HG03457 (cell line): Measurements from ENCODE around the gene SDHC.
A peak's percentile ranks its signal among the peaks of the same experiment; 100 is the strongest.
"Not testable (repeated sequence)": the region's sequence is repeated elsewhere in the genome, so short reads cannot be mapped to it uniquely, and the experiment has no call there.

Source experiments
- ATAC-seq: cut with Tn5 transposase; IDR thresholded peaks from one replicate; pipeline ENCODE4 v1.9.1; 2021; ENCODE audit warnings: moderate number of reproducible peaks; ENCODE audit not compliant: unreplicated experiment

The SDHC gene

DNA sequence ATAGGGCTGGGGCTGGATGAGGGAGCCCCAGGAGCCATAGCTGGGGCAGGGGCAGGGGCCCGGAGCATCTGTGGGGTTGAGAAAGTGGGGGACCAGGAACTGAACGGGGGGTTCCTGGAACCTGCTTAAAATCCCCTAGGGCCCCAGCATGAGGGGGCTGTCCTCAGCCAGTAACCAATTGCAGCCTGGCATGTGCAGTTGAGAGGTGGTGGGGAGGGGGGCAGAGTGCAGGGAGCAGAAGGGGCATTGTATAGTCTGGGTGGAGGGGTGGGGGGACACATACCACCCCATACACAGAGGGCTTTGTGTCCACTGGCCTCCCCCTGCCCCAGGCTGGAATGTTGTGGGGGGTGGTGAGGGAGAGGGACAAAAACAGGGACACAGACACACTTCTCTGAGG lies 4.3 kb upstream of the SDHC start, which contains the start of gene MPZ:
TSS of gene MPZ (minus strand) at position 101 of the 400 bp plus-strand sequence. CDS start at position 38, 63 bp downstream.
- ATAC-seq = no peak

DNA sequence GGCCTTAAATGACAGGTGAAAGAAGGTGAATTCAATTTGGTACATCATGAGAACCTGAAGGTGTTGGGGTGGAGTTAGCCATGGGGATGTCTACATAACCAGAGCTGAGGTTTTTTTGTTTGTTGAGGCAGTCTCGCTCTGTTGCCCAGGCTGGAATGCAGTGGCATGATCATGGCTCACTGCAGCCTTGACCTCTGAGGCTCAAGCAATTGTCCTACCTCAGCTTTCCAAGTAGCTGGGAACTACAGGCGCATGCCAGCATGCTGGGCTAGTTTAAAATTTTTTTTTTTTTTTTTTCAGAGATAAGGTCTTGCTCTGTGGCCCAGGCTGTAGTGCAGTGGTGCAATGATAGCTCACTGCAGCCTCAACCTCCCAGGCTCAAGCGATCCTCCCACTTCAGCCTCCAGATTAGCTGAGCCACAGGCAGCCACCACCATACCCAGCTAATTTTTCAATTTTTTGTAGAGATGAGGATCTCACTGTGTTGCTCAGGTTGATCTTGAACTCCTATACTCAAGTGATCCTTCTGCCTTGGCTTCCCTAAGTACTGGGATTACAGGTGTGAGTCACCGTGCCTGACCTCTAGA lies 2.5 kb upstream of the SDHC start:
- ATAC-seq = no peak

DNA sequence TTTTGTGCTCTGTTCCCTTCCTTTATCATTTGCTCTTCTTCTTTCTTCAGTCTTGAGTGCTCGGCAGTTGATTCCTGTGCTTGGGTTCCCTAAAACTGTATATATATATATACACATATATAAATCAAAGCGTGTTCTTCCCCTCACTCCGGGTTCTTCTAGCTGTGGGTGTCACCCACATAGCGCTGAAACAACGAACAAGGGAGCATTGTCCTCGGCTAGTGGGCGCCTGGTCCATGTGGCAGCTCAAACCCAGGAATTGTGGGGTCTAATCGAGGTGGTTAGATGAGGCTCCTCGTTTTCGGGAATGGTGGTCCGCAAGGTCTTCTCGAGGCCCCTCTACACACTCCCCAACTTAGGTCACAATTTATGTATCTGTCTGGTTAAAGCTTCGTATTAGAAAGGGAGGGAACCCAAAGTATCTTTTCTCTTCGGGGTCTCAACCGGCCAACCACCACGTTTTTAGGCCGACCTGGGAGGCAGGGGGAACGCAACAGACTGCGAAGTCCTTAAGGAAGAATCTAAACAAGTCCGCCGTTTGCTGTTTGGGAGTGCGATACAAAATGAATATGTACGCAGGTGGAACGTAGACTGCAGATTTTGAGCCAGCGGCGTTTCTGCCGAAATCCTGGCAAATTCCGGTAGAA lies 504 bp upstream of the SDHC start:
- ATAC-seq = no peak

DNA sequence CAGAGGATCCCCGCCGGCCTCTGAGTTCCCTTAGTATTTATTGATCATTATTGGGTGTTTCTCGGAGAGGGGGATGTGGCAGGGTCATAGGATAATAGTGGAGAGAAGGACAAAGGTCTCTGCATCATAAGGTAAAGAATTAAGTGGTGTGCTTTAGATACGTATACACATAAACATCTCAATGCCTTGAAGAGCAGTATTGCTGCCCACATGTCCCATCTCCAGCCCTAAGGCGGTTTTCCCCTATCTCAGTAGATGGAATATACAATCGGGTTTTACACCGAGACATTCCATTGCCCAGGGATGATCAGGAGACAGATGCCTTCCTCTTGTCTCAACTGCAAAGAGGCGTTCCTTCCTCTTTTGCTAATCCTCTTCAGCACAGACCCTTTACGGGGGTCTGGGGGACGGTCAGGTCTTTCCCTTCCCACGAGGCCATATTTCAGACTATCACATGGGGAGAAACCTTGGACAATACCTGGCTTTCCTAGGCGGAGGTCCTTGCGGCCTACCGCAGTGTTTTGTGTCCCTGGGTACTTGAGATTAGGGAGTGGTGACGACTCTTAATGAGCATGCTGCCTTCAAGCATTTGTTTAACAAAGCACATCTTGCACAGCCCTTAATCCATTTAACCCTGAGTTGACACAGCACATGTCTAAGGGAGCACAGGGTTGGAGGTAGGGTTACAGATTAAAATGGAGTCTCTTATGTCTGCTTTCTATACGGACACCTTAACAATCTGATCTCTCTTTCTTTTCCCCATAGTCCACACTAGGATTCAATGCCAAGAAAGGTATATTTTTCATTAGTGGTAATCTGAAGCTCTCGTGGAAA lies 1.9 kb downstream of the SDHC start:
- not testable (repeated sequence) for ATAC-seq

DNA sequence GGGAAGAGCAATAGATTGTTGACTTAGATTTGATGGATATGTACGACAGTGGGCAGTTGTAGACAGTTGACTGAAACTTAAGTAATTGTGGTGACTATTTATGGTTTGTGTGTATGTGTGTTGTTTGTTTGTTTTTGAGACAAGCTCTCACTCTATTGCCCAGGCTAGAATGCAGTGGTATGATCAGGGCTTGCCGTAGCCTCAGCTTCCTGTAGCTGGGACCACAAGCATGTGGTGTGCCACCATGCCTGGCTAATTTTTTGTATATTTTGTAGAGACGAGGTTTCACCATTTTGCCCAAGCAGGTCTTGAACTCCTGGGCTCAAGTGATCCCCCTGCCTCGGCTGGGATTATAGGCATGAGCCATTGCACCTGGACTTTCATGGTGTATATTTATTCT lies 9.8 kb downstream of the SDHC start:
- ATAC-seq = no peak

DNA sequence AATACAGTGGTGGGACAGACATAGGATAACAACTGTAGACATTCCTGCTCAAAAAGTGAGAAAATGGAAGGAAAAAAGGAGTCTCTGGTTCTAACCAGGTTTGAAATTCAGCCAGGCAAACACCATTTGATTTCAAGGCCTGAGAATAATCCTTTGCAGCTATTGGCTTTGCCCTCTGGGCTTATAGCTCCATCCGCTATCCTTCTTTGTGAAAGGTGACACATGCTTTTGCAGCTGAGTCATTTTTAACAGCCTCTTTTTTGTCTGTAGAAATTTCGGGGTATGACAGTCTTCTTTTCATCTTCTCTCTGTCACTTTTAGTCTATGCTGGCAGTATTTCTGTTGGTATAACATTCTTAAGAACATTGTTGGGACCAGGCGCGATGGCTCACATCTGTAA lies 16.2 kb downstream of the SDHC start:
- no peak for ATAC-seq

DNA sequence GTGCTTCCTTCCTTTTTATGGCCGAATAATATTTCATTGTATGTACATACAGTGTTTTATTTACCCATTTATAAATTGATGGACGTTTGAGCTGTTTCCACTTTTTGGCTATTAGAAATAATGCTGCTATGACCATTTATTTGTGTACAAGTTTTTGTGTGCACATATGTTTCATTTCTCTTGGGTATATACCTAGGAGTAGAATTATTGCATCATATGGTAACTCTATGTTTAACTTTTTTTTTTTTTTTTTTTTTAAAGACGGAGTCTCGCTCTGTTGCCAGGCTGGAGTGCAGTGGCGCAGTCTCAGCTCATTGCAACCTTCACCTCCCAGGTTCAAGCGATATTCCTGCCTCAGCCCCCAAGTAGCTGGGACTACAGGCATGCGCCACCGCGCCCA lies 19.0 kb downstream of the SDHC start:
- ATAC-seq = no peak

DNA sequence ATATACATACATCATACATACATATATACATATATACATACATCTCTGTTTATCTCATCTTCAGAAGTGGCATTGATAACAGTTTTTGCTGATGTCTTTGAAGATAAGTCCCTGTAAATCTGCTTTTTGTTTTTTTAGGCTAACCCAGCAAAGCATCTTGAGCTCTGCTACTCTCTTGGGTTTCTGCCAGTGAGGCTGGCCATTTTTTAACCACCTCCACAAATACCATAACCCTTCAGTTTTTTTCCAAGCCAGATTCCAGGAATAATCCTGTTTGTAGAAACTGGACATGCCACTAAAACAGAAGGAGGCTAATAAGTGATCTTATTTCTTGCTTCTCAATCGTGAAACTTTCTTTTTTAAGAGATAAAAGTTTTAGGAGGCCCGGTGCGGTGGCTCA lies 21.6 kb downstream of the SDHC start:
- no peak for ATAC-seq

DNA sequence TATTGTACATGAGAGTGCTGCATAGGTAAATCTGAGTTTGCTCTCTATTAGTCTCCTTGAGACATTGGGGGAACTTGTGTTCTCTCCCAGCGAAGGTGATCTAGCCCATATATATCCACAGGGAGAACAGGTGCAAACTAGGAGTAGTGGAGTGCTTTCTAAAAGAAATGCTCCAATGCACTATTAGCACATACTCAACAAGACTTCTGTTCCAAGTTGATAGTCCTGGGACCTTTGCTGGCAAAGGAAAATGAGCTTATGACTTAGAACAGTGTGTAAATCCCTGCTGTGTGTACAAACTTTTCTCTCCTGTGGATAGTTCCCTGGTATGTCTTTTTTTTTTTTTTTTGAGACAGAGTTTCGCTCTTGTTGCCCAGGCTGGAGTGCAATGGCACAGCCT lies 28.0 kb downstream of the SDHC start:
- ATAC-seq = no peak

DNA sequence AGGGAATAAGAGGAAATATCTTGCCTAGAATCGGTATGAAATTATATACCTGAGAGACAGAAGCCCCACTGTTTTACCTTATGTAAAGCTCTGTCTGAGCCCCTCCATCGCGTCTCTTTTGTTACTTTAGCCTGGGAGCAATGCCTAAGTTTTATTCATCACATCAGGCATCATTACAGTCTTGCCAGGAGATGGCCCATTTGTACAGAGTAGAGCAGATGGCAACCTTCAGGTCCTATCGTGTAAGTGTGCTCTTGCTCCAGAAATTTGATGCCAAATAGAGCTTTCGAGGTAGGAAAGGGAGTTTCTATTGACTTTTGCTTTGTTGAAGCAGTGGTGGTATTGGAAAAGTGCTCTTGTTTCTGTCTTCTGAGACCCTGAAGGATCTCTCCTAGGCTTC lies 28.6 kb downstream of the SDHC start:
- no peak for ATAC-seq

DNA sequence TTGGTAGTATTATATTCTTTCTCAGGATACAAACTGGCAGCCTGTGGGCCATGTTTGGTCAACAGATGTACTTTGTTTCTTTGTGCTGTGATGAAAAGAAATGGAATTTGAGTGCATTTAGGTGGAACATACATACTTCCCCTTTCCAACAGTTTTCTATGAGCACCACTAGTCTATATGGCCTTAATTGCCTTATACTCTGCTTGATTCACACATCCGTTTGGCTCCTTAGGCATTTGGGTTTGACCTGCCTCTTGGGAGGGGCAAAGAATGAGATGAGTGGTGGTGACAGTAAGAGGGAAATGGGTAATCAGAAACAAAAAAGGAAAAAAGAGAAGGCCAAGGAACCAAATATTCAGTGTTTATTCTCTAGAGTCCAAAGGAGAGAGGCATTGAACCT lies 36.5 kb downstream of the SDHC start:
- no peak for ATAC-seq

DNA sequence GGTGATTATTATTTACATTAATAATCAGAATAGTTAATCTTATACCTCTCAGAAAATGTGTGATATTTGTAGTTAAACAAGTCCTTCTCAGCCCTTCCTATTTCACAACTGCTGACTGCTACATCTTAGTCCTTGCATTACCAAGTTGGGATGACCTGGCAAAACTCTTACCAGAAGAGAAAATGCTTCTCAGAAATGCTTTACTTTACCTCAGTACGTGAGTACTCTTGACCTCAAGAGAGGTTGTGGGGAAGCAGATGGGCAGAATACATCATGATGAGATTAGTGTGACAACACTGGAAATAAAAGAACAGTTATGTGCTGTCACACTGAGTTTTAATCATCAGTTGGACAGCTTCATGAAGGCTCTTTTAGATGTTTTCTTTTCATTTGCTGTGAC lies 37.3 kb downstream of the SDHC start:
- ATAC-seq = no peak

DNA sequence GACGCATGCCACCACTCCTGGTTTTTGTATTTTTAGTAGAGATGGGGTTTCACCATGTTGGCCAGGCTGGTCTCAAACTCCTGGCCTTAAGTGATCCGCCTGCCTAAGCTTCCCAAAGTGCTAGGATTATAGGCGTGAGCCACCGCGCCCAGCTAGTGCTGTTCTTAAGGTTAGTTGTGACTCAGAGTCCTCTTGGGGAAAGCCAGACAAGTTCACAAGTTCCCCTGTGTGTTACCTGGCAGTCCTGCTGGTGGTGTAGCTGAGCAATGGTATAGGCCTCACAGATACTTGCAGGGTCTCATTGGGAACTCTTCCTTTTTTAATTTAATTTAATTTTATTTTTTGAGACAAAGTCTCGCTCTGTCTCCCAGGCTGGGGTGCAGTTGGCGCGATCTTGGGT lies 42.9 kb downstream of the SDHC start:
- no peak for ATAC-seq

DNA sequence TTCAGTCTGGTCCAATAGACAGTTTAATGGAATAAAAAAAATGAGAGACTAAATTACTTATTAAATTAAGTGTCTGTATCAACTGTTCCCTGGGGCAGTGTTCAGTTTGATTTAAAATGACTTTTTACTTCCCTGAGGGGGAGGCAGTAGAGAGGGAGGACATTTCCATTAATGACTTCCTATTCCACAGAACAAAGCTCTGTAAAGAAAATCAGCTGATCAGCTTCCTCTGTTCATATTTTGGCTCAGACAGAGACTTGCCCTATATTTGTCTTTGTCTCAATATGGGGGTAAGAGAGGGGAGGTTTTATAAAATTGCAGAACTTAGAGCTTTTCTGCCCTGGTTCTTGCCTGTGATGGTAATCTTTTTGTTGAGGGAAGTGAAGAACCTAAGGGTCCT lies 45.1 kb downstream of the SDHC start:
- ATAC-seq = no peak

DNA sequence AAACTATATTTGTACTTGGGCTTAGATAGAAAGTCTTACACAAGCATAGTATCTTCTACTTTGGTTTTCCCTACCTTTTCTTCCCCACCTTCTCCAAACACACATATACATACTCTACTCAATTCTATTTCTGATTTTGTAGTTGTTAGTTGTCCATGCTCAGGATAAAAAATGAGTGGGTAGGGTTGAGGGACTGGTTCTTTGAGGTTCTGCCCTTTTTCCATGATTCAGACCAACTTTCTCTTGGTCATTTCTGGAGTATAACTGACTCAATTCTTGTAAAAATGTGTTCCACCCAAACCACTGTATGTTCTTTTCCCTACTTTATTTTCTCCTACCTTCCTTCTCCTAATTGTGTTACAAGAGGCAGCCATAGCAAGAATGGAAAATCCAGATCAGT lies 50.2 kb downstream of the SDHC start:
- no peak for ATAC-seq

DNA sequence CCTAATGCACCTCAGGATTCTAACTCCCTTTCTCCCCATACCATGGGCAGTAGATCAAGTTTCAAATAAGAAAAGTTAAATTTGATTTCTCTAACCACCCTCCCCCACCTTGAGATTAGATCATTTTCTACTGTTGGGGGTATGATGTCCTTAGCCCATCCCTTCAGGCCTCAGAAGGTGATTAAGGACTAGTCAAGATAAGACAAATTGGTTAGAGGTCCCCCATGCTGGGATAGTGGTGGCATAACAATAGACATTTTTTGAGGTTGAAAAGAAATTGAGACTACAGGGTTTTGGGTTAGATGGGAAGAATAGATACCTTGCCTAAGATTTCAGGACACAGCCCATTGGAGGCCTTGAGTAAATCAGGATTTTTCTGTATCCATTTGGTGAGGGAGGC lies 51.0 kb downstream of the SDHC start:
- ATAC-seq = no peak

DNA sequence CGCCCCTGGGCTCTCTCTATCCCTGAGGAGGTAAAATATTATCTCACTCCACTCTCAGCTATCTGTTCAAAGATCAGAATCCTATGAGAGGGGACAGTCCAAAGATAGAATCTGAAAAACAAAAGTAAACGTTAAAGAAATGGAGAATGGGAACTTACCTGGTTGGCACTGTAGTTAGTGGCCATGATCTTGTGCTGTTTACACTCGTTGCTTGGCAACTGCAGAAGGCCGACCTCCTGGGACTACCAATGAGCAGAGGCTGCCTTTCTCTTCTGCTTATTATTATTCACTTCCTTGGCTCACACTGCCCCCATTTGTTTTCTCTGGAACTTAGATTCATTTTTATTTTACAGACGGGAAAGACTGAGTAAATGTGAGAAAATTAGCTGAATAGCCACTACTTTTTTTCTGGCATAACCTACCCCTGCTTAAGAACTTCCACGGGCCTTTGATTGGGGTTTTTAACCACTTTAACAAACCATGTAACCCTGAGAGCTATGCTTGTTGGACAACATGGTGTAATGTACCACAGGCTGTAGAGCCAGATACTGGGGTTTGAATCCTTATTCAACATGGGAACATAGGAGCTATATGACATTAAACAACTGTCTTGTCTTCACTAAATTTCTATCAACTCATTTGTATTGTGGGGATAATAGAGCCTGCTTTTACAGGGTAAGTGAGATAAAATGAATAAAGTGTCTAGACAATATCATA lies 53.7 kb downstream of the SDHC start, which contains the start of gene CFAP126:
TSS of gene CFAP126 (minus strand) at position 193 of the 717 bp plus-strand sequence. CDS start at position 185, 8 bp downstream.
- ATAC-seq = peak; percentile 83

DNA sequence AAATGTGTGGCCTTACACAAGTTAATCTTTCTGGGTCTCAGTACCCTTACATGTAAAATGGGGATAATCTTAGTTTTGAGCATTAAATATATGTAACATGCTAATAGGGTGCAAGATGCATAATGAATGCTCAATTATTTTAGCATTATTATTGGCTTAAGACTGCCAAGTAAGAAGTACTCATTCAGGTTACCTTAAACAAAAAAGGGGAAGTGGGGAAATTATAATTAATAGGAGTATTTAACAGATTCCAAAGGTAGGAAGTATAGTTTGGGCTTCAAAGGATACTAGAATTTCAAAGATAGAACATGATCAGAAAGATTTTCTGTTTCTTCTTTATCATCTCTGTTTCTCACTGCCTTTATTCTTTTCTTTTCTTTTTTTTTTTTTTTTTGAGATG lies 59.3 kb downstream of the SDHC start:
- ATAC-seq = no peak

DNA sequence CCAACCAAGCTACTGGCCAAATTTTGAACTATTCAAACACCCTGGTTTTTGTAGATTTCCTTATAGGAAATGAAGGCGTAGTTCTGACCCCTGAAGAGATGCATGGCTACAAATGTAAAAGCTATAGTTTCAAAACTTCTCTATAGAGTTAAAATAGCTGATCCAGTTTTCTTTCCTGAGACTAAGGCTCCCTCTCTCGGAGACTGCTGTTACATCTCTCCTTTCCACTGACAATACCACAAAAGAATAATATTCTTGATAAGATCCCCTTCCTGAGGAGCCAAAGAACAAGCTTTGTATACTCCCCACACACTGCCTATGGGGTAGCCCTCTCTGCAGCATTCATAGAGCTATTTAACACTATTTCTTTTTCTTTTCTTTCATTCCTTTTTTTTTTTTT lies 60.2 kb downstream of the SDHC start:
- no peak for ATAC-seq

DNA sequence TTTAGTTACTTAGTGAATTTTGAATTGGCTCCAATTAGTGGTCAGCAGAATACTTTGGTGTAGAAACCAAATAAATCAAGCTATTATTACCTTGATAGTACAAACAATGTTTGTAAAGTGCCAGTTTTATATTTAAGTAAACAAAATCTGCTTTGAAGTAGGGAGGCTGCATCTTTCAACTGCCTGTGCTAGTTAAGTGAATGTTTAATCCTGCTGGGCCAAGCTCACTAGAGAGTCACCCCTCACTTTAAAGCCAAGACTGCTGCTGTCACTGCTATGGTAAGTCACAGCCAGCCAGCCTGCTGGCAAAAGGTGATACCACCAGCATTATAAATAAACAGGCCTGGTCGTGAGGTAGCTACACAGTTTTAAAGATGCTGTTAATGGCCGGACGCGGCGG lies 63.8 kb downstream of the SDHC start:
- ATAC-seq = no peak

DNA sequence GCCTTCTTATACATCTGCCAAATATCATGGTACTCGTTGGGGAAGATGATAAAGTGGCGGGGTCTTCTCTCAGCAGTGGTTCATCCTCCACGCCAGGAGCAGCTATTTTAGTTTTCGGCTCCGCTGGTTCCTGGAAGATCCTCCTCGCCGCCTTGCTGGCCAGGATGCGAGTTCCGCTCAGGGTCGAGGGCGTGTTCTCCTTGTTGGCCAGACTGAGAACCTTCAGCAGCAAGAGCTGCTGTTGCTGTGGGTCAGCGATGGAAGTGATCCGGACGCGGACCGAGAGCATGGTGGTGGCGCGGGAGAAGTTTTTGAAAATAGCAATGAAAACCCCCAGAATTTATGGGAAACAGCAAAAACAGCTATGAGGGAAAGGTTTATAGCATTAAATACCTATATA lies 64.9 kb downstream of the SDHC start:
- ATAC-seq = no peak
